CD4-positive, alpha-beta T cell treated with Interleukin-17A for 1 hour (primary cell): Measurements from ENCODE around the gene CCR1.
"Not testable (repeated sequence)": the region's sequence is repeated elsewhere in the genome, so short reads cannot be mapped to it uniquely, and the experiment has no call there.

ENCODE experiments used
- DNase-seq: peaks from one replicate; pipeline ENCODE4 v3.0.0-alpha.2; 2020

The CCR1 gene

GRCh38 chr3:46209746-46210470, 1.8 kb upstream of the CCR1 start:
- no peak for DNase-seq

GRCh38 chr3:46209053-46209452, 940 bp upstream of the CCR1 start:
- no peak for DNase-seq

GRCh38 chr3:46207514-46207913, 599 bp downstream of the CCR1 start:
- DNase-seq = not testable (repeated sequence)

GRCh38 chr3:46206282-46207015, 1.7 kb downstream of the CCR1 start:
- DNase-seq = no peak

GRCh38 chr3:46205286-46205960, 2.7 kb downstream of the CCR1 start:
- DNase-seq = no peak

- DNase-seq = no peak
Measured at GRCh38 chr3:46203681-46204080, 4.4 kb downstream of the CCR1 start.

- DNase-seq = no peak
Measured at GRCh38 chr3:46202535-46202934, 5.6 kb downstream of the CCR1 start.

- DNase-seq = no peak
Measured at GRCh38 chr3:46200790-46201189, 7.3 kb downstream of the CCR1 start.

GRCh38 chr3:46200211-46200610, 7.9 kb downstream of the CCR1 start:
- DNase-seq = no peak

- DNase-seq = no peak
Measured at GRCh38 chr3:46196261-46196957, 11.7 kb downstream of the CCR1 start.

- no peak for DNase-seq
Measured at GRCh38 chr3:46194868-46195553, 13.1 kb downstream of the CCR1 start.

GRCh38 chr3:46193436-46193835, 14.7 kb downstream of the CCR1 start:
- no peak for DNase-seq

GRCh38 chr3:46192939-46193338, 15.2 kb downstream of the CCR1 start:
- DNase-seq = no peak

- DNase-seq = no peak
Measured at GRCh38 chr3:46191730-46192129, 16.4 kb downstream of the CCR1 start.

GRCh38 chr3:46188708-46189107, 19.4 kb downstream of the CCR1 start:
- DNase-seq = no peak

- DNase-seq = no peak
Measured at GRCh38 chr3:46187876-46188275, 20.2 kb downstream of the CCR1 start.

- DNase-seq = no peak
Measured at GRCh38 chr3:46187341-46187700, 20.8 kb downstream of the CCR1 start.

- DNase-seq = peak; percentile 13
Measured at GRCh38 chr3:46186471-46187340, 21.4 kb downstream of the CCR1 start.

- DNase-seq = no peak
Measured at GRCh38 chr3:46184469-46184868, 23.6 kb downstream of the CCR1 start.

GRCh38 chr3:46183330-46183729, 24.8 kb downstream of the CCR1 start:
- no peak for DNase-seq

GRCh38 chr3:46168583-46169345, 39.3 kb downstream of the CCR1 start:
- no peak for DNase-seq
